ENCODE results near the gene PROSER2.

PROSER2 gene

DNA sequence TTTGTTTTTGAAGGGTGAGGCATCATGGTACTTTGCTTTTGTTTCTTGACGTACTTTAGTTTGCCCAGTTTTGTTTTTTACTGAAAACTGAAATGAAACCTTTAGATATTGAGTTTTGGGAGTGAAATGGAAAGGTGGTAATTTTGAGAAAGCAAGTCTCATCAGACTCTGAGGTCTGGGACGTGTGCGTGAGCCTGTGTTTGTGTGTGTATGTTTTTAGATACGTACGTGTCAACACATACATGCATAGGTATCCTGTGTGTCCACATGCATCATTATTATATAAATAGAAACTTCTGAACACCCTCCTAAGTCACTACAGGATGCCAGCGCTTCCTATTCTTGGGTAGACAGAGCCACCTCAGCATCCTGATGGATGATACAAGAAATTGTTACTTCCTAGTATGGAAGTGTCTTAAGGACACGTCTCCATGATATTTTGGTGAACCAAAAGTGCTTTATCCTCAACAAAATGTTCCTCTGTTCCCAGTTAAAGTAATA, 47.8 kb downstream of the PROSER2 start:
- Mint-ChIP-seq H3K9me3 (no peaks in the 10 kb centered on the region), H3K4me1 (peaks cover 40% of the 10 kb centered on the region), H3K27ac (peak overlapping the region; percentile 43), H3K27me3 (ENCODE audit: low read depth, poor library complexity) (peaks cover 12% of the 10 kb centered on the region), H3K36me3 (ENCODE audit: low read depth) (no peaks in the 10 kb centered on the region), H3K4me3 (no peak overlapping the region)
- no peak for DNase-seq
- TF ChIP-seq, protein P1, sequence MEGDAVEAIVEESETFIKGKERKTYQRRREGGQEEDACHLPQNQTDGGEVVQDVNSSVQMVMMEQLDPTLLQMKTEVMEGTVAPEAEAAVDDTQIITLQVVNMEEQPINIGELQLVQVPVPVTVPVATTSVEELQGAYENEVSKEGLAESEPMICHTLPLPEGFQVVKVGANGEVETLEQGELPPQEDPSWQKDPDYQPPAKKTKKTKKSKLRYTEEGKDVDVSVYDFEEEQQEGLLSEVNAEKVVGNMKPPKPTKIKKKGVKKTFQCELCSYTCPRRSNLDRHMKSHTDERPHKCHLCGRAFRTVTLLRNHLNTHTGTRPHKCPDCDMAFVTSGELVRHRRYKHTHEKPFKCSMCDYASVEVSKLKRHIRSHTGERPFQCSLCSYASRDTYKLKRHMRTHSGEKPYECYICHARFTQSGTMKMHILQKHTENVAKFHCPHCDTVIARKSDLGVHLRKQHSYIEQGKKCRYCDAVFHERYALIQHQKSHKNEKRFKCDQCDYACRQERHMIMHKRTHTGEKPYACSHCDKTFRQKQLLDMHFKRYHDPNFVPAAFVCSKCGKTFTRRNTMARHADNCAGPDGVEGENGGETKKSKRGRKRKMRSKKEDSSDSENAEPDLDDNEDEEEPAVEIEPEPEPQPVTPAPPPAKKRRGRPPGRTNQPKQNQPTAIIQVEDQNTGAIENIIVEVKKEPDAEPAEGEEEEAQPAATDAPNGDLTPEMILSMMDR (IDR thresholded peaks at IDR 0.05): no peak

DNA sequence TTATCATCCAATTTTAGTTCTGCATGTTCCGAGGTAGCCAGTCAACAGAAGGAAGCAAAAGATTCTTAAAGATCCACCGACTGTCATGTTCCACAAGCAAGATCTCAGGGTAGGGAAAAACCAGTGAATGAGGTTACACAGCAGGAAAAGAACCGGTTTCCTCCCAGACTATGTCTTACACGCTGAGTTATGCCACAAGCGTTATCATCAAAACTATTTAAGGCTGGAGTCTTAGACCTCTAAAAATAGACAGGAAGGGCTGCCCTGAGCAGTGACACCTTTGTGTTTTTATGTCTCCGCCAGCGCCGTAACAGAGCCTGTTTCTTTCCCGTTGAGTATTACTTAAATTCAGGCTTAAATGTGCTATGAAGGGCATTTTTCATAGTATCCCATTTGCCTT, 48.3 kb downstream of the PROSER2 start:
- TF ChIP-seq, protein P1 (IDR thresholded peaks at IDR 0.05): no peak
- Mint-ChIP-seq H3K36me3 (ENCODE audit: low read depth) (no peaks in the 10 kb centered on the region), H3K4me3 (no peak overlapping the region), H3K9me3 (no peaks in the 10 kb centered on the region), H3K27ac (no peak overlapping the region), H3K4me1 (peaks cover 45% of the 10 kb centered on the region), H3K27me3 (ENCODE audit: low read depth, poor library complexity) (peaks cover 7% of the 10 kb centered on the region)
- DNase-seq: no peak

DNA sequence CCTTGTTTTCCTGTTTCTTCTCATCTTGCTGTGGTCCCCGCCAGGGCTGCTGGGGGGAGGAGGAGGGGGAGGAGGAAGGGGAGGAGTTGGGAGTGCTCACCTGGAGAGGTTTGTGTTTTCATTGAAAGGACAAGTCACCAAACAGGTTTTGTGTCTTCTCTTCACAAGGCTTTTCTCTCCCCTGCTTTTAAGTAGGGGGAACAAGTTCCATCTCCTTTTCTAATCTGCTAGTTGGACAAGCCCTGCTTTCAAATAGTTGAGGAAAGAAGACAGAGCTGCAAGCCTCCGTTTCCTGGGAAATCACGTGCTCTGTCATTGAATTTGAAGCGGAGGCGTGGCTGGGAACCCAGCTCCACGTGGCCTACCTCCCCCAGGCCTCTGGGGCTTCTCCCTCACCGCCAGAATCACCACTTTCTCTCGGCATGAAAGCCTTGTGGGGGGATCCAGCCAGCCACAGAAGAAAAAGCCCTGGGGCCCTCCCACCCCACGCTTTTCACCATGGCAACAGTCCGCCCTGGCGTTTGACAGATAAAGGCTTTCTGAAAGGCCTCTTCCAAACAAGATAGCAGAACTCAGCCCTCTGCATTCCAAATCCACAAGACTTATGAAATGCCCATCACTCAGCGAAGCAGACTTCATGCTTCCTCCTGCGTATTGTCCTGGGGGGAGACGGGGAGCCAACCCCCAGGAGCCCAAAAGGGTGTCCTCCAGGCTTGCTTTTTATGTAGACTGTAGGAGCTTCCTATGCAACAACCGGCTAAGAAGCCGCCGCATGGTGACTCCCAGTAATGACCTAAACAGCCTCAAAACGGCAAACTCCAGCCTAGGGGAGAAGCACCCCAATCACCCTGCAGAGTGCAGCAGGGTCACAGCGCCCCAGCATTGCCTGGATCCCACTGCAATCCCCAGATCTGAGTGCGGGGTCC, 51.7 kb downstream of the PROSER2 start:
- peaks cover 5% of the 10 kb centered on the region for H3K27me3 Mint-ChIP-seq (ENCODE audit: low read depth, poor library complexity)
- TF ChIP-seq, protein P1 (IDR thresholded peaks at IDR 0.05): no peak
- no peak overlapping the region for H3K27ac Mint-ChIP-seq
- H3K9me3 Mint-ChIP-seq: no peaks in the 10 kb centered on the region
- peaks cover 56% of the 10 kb centered on the region for H3K4me1 Mint-ChIP-seq
- H3K4me3 Mint-ChIP-seq: peak overlapping the region; percentile 49
- DNase-seq: peak; percentile 63
- no peaks in the 10 kb centered on the region for H3K36me3 Mint-ChIP-seq (ENCODE audit: low read depth)

DNA sequence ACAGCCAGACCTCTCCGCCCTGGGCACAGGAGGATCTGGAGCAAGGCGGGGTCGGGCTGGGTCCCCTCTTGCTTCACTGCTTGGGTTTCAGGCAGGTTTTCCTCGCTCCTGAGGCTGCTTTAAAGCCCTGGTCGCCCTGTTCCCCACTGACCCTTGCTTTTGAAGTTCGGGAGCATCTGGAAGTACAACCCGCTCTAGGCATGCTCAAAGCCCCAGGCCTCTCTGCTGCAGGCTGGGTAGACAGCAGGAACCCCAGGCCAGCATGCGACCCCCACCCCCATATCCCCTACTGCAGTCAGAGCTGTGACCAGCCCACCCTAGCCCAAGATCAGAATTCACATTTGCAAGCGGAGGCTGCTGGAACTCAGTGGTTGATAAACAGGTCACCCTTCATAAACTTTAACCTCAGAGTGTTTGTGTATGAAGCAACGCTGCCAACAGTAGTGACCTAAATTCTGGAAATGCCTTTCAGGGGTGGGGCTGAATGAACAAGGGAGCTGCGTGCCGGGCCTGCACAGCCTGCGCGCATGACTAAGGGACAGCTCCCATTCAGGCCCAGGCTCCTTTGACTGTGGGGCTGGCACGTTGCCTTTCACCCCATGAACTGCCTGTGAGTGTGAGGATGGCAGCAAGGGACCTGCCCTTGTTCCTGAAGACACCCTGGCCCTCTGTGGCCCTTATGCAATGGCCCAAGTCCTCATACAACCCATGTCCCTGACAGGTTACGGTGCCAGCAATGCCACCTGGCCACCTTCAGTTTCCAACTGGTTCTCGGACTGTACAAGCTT, 52.5 kb downstream of the PROSER2 start:
- Mint-ChIP-seq H3K4me3 (peak overlapping the region; percentile 49), H3K36me3 (ENCODE audit: low read depth) (no peaks in the 10 kb centered on the region), H3K27me3 (ENCODE audit: low read depth, poor library complexity) (peaks cover 5% of the 10 kb centered on the region), H3K4me1 (peaks cover 62% of the 10 kb centered on the region), H3K9me3 (no peaks in the 10 kb centered on the region), H3K27ac (peak overlapping the region; percentile 48)
- TF ChIP-seq, protein P1 (IDR thresholded peaks at IDR 0.05): no peak
- no peak for DNase-seq

DNA sequence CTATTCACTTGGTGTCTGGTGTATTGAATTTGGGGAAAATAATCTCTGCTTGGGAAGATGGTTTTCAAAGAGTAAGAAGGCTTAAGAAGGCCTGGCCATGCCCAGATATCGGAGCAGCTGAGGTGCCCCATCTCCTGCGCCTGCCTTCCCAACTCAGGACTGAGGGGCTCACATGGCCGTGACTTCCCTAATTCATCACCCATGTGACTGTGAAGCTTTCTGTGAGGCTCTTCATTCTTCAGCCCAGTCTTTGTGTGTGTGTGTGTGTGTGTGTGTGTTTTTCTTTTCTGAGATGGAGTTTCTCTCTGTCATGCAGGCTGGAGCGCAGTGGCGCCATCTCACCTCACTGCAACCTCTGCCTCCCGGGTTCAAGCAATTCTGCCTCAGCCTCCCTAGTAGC, 53.2 kb downstream of the PROSER2 start:
- no peak for DNase-seq
- H3K4me1 Mint-ChIP-seq: peaks cover 63% of the 10 kb centered on the region
- H3K36me3 Mint-ChIP-seq (ENCODE audit: low read depth): no peaks in the 10 kb centered on the region
- H3K27me3 Mint-ChIP-seq (ENCODE audit: low read depth, poor library complexity): peaks cover 3% of the 10 kb centered on the region
- no peak overlapping the region for H3K4me3 Mint-ChIP-seq
- no peaks in the 10 kb centered on the region for H3K9me3 Mint-ChIP-seq
- no peak overlapping the region for H3K27ac Mint-ChIP-seq
- TF ChIP-seq, protein P1 (IDR thresholded peaks at IDR 0.05): no peak
